Activated naive CD4-positive, alpha-beta T cell treated with anti-CD3 and anti-CD28 coated beads, Interleukin-2, amount 10 ng/mL, durations not matched to agents 7 days and 5 days (primary cell): ENCODE data around the gene PHLPP2.

Experiments used
- CTCF ChIA-PET: fragments of 350-600 bp; sonication (Branson Sonifier 250); formaldehyde crosslinking; loops from one replicate; lab custom pipeline; 2021; ENCODE audit warnings: antibody characterized with exemption; lab: Charles Lee
- DNase-seq: peaks from one replicate; pipeline ENCODE4 v3.0.0-alpha.2; 2020
- H3K27ac Mint-ChIP-seq: one replicate; pipeline ENCODE4 v1.8.0; 2021; ENCODE audit warnings: mild to moderate bottlenecking, moderate library complexity, mixed read lengths
- H3K27me3 Mint-ChIP-seq: one replicate; pipeline ENCODE4 v1.8.0; 2021; ENCODE audit warnings: mild to moderate bottlenecking, mixed read lengths
- H3K36me3 Mint-ChIP-seq: one replicate; pipeline ENCODE4 v1.8.0; 2021; ENCODE audit warnings: mixed read lengths
- H3K4me1 Mint-ChIP-seq: one replicate; pipeline ENCODE4 v1.8.0; 2021; ENCODE audit warnings: mixed read lengths
- H3K4me3 Mint-ChIP-seq: one replicate; pipeline ENCODE4 v1.8.0; 2021; ENCODE audit warnings: mild to moderate bottlenecking, moderate library complexity, mixed read lengths
- H3K9me3 Mint-ChIP-seq: one replicate; pipeline ENCODE4 v1.8.0; 2021; ENCODE audit warnings: mixed read lengths

The PHLPP2 gene, protein sequence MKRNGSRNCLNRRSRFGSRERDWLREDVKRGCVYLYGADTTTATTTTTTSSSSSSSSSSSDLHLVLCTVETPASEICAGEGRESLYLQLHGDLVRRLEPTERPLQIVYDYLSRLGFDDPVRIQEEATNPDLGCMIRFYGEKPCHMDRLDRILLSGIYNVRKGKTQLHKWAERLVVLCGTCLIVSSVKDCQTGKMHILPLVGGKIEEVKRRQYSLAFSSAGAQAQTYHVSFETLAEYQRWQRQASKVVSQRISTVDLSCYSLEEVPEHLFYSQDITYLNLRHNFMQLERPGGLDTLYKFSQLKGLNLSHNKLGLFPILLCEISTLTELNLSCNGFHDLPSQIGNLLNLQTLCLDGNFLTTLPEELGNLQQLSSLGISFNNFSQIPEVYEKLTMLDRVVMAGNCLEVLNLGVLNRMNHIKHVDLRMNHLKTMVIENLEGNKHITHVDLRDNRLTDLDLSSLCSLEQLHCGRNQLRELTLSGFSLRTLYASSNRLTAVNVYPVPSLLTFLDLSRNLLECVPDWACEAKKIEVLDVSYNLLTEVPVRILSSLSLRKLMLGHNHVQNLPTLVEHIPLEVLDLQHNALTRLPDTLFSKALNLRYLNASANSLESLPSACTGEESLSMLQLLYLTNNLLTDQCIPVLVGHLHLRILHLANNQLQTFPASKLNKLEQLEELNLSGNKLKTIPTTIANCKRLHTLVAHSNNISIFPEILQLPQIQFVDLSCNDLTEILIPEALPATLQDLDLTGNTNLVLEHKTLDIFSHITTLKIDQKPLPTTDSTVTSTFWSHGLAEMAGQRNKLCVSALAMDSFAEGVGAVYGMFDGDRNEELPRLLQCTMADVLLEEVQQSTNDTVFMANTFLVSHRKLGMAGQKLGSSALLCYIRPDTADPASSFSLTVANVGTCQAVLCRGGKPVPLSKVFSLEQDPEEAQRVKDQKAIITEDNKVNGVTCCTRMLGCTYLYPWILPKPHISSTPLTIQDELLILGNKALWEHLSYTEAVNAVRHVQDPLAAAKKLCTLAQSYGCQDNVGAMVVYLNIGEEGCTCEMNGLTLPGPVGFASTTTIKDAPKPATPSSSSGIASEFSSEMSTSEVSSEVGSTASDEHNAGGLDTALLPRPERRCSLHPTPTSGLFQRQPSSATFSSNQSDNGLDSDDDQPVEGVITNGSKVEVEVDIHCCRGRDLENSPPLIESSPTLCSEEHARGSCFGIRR (N-terminal part only)

DNA sequence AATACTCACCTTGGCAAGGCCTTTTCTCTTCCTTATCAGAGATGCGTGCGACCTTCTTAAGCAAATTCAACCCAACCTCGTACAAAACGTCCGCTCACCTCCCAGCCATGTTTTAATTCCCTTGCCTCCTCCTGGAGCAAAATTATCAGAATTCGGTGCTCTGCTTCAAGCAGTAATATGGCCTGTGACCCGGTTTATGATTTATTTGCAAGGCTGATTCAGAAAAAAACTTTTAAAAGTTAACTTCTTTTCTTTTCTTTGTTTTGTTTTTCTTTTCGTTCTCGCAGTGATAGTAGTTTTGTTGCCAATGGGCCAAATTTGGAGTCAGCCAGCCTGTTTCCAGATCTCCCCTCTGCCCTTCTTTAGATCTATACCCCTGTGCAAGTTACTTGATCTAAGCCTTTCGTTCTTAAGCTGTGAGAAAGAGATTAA, at the start of gene PHLPP2:
Gene PHLPP2 (minus strand): TSS at position 382 of the 432 bp plus-strand sequence. CDS start 9,906 bp downstream, outside the sequence.
- Mint-ChIP-seq H3K27me3 (peaks cover 23% of the 10 kb centered on the region), H3K4me1 (peaks cover 17% of the 10 kb centered on the region), H3K36me3 (peaks cover 2% of the 10 kb centered on the region), H3K27ac (peak within 1 kb of the TSS; percentile 2), H3K4me3 (peak within 1 kb of the TSS; percentile 76), H3K9me3 (no peaks in the 10 kb centered on the region)
- no peak for DNase-seq
- CTCF ChIA-PET, result no interaction called here

DNA sequence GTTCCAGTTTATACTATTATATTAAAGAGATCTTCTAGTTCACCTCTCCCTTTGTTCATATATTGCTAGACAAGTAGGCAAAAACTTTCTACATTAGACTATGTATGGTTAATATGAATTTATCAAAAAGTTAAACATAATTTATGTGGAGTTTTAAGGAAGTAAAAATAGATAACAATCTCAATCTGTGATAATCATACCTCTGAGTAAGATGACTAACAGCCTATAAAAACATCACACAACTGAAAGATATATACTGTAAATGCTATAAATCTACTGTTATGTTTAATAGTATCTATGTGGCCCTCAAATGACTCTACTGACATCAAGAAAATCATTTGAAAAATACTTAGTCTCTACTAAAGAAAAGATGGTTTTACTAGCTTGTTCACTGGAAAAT, 47.1 kb upstream of the PHLPP2 start:
- Mint-ChIP-seq H3K27ac (no peak overlapping the region), H3K4me3 (no peak overlapping the region), H3K9me3 (no peaks in the 10 kb centered on the region), H3K27me3 (no peaks in the 10 kb centered on the region), H3K4me1 (peaks cover 27% of the 10 kb centered on the region), H3K36me3 (peaks cover 43% of the 10 kb centered on the region)
- no peak for DNase-seq
- CTCF ChIA-PET, result no interaction called here

DNA sequence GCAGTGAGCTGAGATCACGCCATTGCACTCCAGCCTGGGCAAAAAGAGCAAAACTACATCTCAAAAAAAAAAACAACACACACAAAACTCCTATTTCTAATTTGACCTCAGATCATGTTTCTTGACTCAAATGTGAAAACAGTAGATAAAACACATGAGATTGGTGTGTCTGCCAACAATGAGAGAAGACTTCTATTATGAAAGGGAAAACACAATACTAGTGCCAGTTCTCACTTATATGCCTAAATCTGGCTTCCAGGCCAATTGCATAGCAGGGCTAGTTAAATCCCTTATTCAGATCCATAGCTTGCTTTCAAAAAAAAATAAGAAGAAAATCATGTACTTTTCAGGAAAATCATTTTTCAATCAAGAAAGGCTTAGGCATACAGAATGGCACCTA, 44.7 kb upstream of the PHLPP2 start:
- CTCF ChIA-PET, result no interaction called here
- no peak overlapping the region for H3K27ac Mint-ChIP-seq

DNA sequence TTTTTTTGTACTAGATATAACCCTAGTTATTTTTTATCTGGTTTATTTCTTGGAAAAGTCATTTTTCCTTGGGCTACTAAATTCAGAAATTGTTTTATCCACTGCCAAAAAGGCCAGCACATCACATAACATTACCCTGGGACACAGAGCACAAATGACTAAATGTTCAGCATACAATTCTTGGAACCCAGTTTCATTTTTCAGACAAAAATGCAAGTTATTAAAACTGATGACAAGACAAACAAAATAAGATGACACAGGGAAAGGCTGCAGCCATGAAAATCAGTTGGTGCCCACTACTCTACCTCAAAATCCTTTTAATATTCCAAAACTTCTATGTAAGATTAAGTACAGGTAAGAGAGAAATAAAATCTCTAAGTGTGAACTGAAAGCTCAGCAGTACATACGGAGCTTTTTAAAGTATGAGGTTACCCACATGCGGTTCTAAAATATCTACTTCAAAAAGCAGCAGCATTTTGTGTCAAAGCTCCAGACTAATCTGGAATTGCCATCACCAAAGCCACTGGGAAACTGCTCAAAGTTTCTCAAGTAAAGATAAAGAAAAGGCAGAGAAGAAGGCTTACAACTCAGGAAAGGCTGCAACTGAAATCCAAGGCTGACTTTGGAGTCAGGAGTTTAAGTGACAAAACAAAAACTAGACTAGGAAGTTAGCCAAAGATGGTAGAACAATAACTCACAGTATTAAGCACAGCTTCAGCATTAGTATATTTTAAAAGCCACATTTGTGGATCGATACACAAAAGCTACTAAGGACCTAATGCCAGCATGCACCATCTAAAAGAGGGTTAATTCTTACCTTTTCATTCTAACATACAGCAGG, 42.8 kb upstream of the PHLPP2 start:
- CTCF ChIA-PET, result interaction anchor here (1.3 kb wide), 1 partner anchor 194 kb away, joined by 4 read pairs; no protein-coding TSS in a partner anchor

More for the DNA sequence above, 44.7 kb upstream of the PHLPP2 start:
- H3K36me3 Mint-ChIP-seq, result peaks cover 42% of the 10 kb centered on the region
- H3K4me3 Mint-ChIP-seq, result no peak overlapping the region
- no peaks in the 10 kb centered on the region for H3K9me3 Mint-ChIP-seq
- H3K4me1 Mint-ChIP-seq, result peaks cover 15% of the 10 kb centered on the region
- H3K27me3 Mint-ChIP-seq, result no peaks in the 10 kb centered on the region
- DNase-seq, result no peak

DNA sequence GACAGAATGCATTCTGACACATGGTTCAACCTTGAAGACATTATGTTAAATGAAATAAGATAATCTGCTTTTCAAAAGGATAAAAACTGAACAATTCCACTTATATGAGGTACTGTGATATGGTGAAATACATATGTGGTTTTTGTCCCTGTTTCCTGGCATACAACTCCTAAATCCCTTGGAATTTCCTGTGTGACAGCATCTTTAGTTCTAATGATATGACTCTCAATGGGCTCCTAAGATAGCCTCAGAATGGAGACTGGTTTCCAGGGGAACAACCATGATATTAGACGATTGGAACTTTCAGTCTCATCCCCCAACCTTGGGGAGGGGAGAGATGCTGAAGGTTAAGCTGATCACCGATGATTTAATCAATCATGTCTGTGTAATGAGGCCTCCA, 37.7 kb upstream of the PHLPP2 start:
- Mint-ChIP-seq H3K9me3 (no peaks in the 10 kb centered on the region), H3K27ac (no peak overlapping the region), H3K4me1 (peaks cover 7% of the 10 kb centered on the region), H3K4me3 (no peak overlapping the region), H3K36me3 (peaks cover 41% of the 10 kb centered on the region), H3K27me3 (no peaks in the 10 kb centered on the region)
- CTCF ChIA-PET, result interaction anchor here (1.5 kb wide), 1 partner anchor 121 kb away, joined by 3 read pairs; no protein-coding TSS in a partner anchor
- no peak for DNase-seq

More for the DNA sequence above, 42.8 kb upstream of the PHLPP2 start:
- no peak for DNase-seq
- Mint-ChIP-seq H3K27ac (peak overlapping the region; percentile 75), H3K4me3 (no peak overlapping the region), H3K27me3 (no peaks in the 10 kb centered on the region), H3K36me3 (peaks cover 44% of the 10 kb centered on the region), H3K9me3 (no peaks in the 10 kb centered on the region), H3K4me1 (peaks cover 15% of the 10 kb centered on the region)

DNA sequence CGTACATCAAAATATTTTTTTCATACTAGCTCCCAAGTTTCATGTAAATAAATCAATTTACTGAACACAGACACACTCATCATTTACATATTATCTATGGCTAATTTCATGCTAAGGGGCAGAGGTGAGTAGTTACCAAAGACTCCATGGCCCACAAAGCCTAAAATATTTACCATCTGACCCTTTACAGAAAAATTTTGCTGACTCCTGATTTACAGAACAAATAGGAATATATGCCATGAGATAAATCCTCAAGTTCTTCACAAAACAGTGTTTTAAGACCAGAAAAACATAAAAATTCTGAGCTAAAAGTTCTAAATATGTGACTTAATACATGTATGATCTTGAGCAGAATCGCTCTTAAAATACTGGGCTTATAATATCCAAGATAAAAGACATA, 36.6 kb upstream of the PHLPP2 start:
- CTCF ChIA-PET, result no interaction called here
- DNase-seq, result no peak
- peaks cover 42% of the 10 kb centered on the region for H3K36me3 Mint-ChIP-seq
- H3K4me1 Mint-ChIP-seq, result no peaks in the 10 kb centered on the region
- no peak overlapping the region for H3K4me3 Mint-ChIP-seq
- no peaks in the 10 kb centered on the region for H3K9me3 Mint-ChIP-seq
- no peak overlapping the region for H3K27ac Mint-ChIP-seq
- no peaks in the 10 kb centered on the region for H3K27me3 Mint-ChIP-seq

DNA sequence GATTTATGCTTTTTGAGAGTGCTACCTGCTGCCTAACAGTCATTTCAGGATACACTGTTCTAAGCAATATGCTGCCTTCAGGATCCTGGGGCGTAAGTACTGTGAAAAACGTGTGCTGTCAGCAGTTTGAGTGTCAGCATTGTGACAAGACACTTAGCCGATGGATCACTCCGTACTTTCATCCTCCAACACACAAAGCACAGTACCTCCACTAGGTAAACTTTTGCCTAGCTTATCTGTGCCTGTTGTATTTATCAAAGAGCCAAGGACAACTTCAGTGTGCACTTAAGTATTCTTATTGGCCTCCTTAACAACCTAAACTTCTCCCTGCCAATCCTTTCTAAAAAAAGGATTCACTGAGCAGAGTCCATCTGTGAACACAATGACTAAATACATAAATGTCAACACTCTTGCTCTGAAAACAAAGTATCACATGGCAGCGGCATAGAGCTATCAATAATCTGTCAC, 33.8 kb upstream of the PHLPP2 start:
- Mint-ChIP-seq H3K27ac (no peak overlapping the region), H3K4me1 (no peaks in the 10 kb centered on the region), H3K9me3 (no peaks in the 10 kb centered on the region), H3K27me3 (no peaks in the 10 kb centered on the region), H3K36me3 (peaks cover 49% of the 10 kb centered on the region), H3K4me3 (no peak overlapping the region)
- CTCF ChIA-PET, result no interaction called here
- DNase-seq, result no peak

DNA sequence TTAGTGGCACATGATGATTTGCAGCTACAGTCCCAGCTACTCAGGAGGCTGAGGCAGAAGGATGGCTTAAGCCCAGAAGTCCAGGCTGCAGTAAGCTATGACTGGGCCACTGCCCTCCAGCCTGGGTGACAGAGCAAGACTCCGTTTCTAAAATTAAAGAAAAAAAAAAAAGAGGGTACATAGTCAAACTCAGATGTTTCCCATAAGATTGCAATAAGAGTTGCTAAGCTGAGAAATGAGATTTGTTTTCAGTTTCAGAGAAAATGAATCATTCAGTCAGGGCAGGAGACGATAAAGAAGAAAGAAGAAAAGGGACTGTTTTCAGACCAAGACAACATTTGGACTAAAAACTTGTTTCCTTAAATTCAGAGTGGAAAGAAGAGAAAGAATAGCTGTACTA, 30.2 kb upstream of the PHLPP2 start:
- Mint-ChIP-seq H3K36me3 (peaks cover 51% of the 10 kb centered on the region), H3K9me3 (no peaks in the 10 kb centered on the region), H3K27ac (peak overlapping the region; percentile 20), H3K4me1 (no peaks in the 10 kb centered on the region), H3K27me3 (no peaks in the 10 kb centered on the region), H3K4me3 (no peak overlapping the region)
- DNase-seq, result no peak
- CTCF ChIA-PET, result interaction anchor here (0.6 kb wide), 1 partner anchor 78 kb away, joined by 3 read pairs; no protein-coding TSS in a partner anchor

DNA sequence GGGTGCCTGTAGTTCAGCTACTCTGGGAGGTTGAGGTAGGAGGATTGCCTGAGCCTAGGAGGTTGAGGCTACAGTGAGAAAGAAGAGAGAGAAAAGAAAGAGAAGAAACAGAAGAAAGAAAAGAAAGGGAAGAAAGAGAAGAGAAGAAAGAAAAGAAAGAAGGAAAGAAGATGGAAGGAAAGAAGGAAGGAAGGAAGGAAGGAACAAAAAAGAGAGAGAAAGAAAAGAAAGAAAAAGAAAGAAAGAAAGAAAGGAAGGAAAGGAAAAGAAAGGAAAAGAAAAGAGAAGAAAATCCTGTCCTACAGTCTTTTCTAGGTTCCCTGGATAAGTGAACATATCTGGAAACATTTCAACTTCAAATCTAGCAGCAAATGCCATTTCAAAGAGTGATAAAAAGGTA, 29.6 kb upstream of the PHLPP2 start:
- Mint-ChIP-seq H3K27me3 (no peaks in the 10 kb centered on the region), H3K27ac (no peak overlapping the region), H3K9me3 (no peaks in the 10 kb centered on the region), H3K36me3 (peaks cover 53% of the 10 kb centered on the region), H3K4me3 (no peak overlapping the region), H3K4me1 (no peaks in the 10 kb centered on the region)
- CTCF ChIA-PET, result interaction anchor here (0.7 to 0.9 kb wide), 2 partner anchors 128 to 207 kb away, joined by 3 to 4 read pairs; no protein-coding TSS in a partner anchor
- no peak for DNase-seq

DNA sequence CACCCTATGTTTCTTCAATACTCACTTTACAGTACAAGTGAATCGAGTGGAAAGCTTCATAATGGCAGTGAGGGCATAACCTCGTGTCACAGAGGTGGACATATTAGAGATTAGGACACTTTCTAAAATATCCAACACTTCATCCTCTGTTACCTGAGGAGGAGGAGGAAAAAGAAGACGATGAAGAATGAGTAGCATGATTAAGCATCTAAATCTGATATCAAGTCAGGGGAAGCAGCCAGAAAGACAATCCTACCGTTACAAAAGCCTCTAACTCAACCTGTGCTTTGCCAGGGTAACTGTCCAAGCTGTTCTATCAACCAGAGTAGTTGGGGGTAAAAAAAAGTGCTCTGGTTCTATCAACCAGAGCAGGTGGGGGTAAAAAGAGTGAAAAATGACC, 23.7 kb upstream of the PHLPP2 start:
- H3K27ac Mint-ChIP-seq, result no peak overlapping the region
- H3K36me3 Mint-ChIP-seq, result peaks cover 48% of the 10 kb centered on the region
- peaks cover 2% of the 10 kb centered on the region for H3K4me1 Mint-ChIP-seq
- DNase-seq, result no peak
- CTCF ChIA-PET, result interaction anchor here (0.6 kb wide), 1 partner anchor 67 kb away, joined by 3 read pairs; no protein-coding TSS in a partner anchor
- H3K9me3 Mint-ChIP-seq, result no peaks in the 10 kb centered on the region
- no peak overlapping the region for H3K4me3 Mint-ChIP-seq
- H3K27me3 Mint-ChIP-seq, result no peaks in the 10 kb centered on the region

DNA sequence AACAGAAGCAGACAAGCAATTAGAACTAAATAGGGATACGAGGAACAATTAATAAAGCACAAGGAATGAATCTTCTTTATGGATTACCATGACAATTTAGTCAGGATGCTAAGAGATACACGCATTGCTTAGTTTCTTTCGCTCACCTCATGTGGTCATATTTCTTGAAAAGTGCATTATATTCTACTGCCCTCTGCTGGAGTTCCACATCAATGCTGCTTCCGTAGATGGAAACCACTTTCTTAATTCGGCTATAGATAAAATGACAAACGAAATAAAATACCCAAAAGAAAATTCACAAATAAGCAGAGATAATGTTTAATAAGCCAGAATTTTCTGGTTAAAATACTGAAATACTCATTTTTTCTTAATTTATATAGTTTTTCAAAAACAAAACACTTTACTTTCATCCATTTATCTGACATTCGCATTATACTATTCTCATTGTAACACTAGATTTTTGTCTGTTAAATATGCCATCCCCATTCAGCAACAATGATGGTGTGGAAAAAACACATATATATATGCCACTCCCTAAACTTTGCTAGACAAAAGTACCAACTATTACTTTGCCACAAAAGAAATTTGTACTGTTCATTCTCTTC, 22.0 kb upstream of the PHLPP2 start:
- Mint-ChIP-seq H3K4me1 (peaks cover 2% of the 10 kb centered on the region), H3K9me3 (no peaks in the 10 kb centered on the region), H3K36me3 (peaks cover 48% of the 10 kb centered on the region), H3K4me3 (no peak overlapping the region), H3K27ac (no peak overlapping the region), H3K27me3 (no peaks in the 10 kb centered on the region)
- DNase-seq, result peak; percentile 36
- CTCF ChIA-PET, result no interaction called here

DNA sequence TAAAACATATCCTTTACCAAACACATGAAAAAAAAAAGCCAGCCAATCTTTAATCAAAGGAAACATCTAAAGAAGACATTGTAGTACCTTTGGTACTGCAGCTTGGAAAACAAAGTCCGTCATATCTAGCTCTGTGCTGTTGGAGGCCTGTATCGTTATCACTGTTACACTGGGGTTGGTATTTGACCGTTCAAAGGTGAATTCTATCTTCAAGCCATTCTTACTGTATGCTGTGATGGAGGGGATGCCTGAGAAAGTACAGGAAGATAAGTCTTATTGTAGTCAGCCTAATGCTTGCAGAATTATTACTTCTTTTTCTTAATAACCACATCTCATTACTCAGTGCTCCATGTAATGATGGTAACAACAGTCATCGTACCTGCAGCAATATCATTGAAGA, 14.4 kb upstream of the PHLPP2 start:
- H3K4me1 Mint-ChIP-seq, result no peaks in the 10 kb centered on the region
- no peak overlapping the region for H3K4me3 Mint-ChIP-seq
- CTCF ChIA-PET, result interaction anchor here (0.9 kb wide), 1 partner anchor 223 kb away, joined by 3 read pairs; no protein-coding TSS in a partner anchor
- H3K27me3 Mint-ChIP-seq, result no peaks in the 10 kb centered on the region
- H3K27ac Mint-ChIP-seq, result no peak overlapping the region
- peaks cover 49% of the 10 kb centered on the region for H3K36me3 Mint-ChIP-seq
- no peak for DNase-seq
- H3K9me3 Mint-ChIP-seq, result no peaks in the 10 kb centered on the region
